HepG2 (cell line): ENCODE results near the gene ZC3H4. TPM values are rescaled to one million over a fixed set of nuclear protein-coding genes. Genes with fewer than 3 reads are reported as not detected.

Experiments
- ATAC-seq: fragments of 200-7000 bp; cut with Tn5 transposase; 3 replicates; pipeline ENCODE4 v1.9.1; 2020; ENCODE audit warnings: mild to moderate bottlenecking, moderate library complexity
- BruUV-seq: library from RNA; stranded (reverse); fragments of 400-500 nt; replicated peaks from 2 replicates; lab custom pipeline; 2021; lab: Mats Ljungman, UMichigan
- CTCF ChIA-PET: fragments of 300-600 bp; formaldehyde crosslinking; extraction: SDS; loops from one replicate; lab custom pipeline; 2021; ENCODE audit warnings: low total read pairs, inconsistent platforms, low intra/inter-chr PET ratio; lab: Yijun Ruan, JAX
- POLR2A ChIA-PET: fragments of 350-600 bp; sonication (Branson Sonifier 250); formaldehyde crosslinking; loops from one replicate; lab custom pipeline; 2020; ENCODE audit warnings: antibody characterized with exemption, inconsistent platforms; lab: Yijun Ruan, JAX
- DNase-seq: peaks from one replicate; pipeline ENCODE4 v3.0.0-alpha.2; 2015; ENCODE audit warnings: low spot score
- FAIRE-seq: peaks from 3 replicates; lab custom pipeline; 2011; peaks lifted over from hg19 to GRCh38; lab: Jason Lieb, UNC
- H2AFZ ChIP-seq: one replicate; pipeline ENCODE4 v1.6.1; 2011; ENCODE audit warnings: low read length, inconsistent platforms
- H3K27ac ChIP-seq: fragments of 300-600 bp; 3 replicates; pipeline ENCODE4 v1.8.0; 2011; ENCODE audit warnings: mixed run types, mild to moderate bottlenecking, mixed read lengths, low read length, inconsistent platforms; ENCODE audit not compliant: insufficient read depth; ENCODE audit errors: extremely low read length
- H3K27me3 ChIP-seq, 2 experiments: fragments of 200-600 bp in 1 of 2; 2 replicates in 1 of 2; 3 replicates in 1 of 2; pipeline versions ENCODE4 v1.6.0 to v1.8.0; 2011; ENCODE audit warnings: low read length in 2 of 2, mild to moderate bottlenecking in 2 of 2, moderate library complexity in 2 of 2, inconsistent platforms in 1 of 2; ENCODE audit not compliant: insufficient read depth in 2 of 2, control insufficient read depth in 1 of 2
- H3K36me3 ChIP-seq, 2 experiments: fragments of 200-600 bp in 1 of 2; replicated peaks in 1 of 2; 2 replicates in 1 of 2; 3 replicates in 1 of 2; pipeline versions ENCODE4 v1.5.1 to v1.8.0; 2011; ENCODE audit warnings: low read length in 2 of 2, inconsistent platforms in 1 of 2; ENCODE audit not compliant: insufficient read depth in 2 of 2, control insufficient read depth in 1 of 2
- H3K4me1 ChIP-seq: 2 replicates; pipeline ENCODE4 v1.5.1; 2012; ENCODE audit warnings: low read length, inconsistent platforms; ENCODE audit not compliant: insufficient read depth
- H3K4me2 ChIP-seq: 2 replicates; pipeline ENCODE4 v1.6.0; 2011; ENCODE audit warnings: low read depth, low read length, inconsistent platforms
- H3K4me3 ChIP-seq, 3 experiments: fragments of 200-600 bp in 1 of 3; sonication (generic), shearing (Covaris generic) in 1 of 3; replicated peaks in 1 of 3; 2 replicates each; pipeline ENCODE4 v1.5.1; 2011 to 2016; ENCODE audit warnings: low read length in 3 of 3, inconsistent platforms in 2 of 3, low read depth in 2 of 3, mild to moderate bottlenecking in 2 of 3, control low read depth in 1 of 3, mixed read lengths in 1 of 3; ENCODE audit not compliant: insufficient read depth in 1 of 3
- H3K79me2 ChIP-seq: one replicate; pipeline ENCODE4 v1.6.1; 2011; ENCODE audit warnings: low read length, inconsistent platforms; ENCODE audit not compliant: insufficient read depth
- H3K9ac ChIP-seq: 2 replicates; pipeline ENCODE4 v1.6.0; 2011; ENCODE audit warnings: mild to moderate bottlenecking, low read depth, low read length, inconsistent platforms; ENCODE audit not compliant: insufficient read depth
- H3K9me3 ChIP-seq: 2 replicates; pipeline ENCODE4 v1.5.1; 2012; ENCODE audit warnings: mild to moderate bottlenecking, low read length
- H4K20me1 ChIP-seq: 2 replicates; pipeline ENCODE4 v1.6.0; 2011; ENCODE audit warnings: inconsistent platforms, mild to moderate bottlenecking, low read length, moderate library complexity; ENCODE audit not compliant: insufficient read depth
- ARID2 ChIP-seq: sonication (generic); formaldehyde crosslinking; IDR thresholded peaks from 2 replicates; pipeline ENCODE4 v1.8.1; 2022; ENCODE audit warnings: mild to moderate bottlenecking, missing genetic modification reagents, borderline replicate concordance
- CBX2 ChIP-seq, 2 experiments: fragments of 200-600 bp in 1 of 2; sonication (generic); formaldehyde crosslinking in 1 of 2; IDR thresholded peaks; 2 replicates each; pipeline versions ENCODE4 v1.7.0 to v1.8.1; 2018 to 2022; ENCODE audit warnings: low read depth in 2 of 2, low read length in 1 of 2, mild to moderate bottlenecking in 1 of 2, missing genetic modification reagents in 1 of 2
- DRAP1 ChIP-seq: IDR thresholded peaks from 2 replicates; pipeline ENCODE4 v1.6.1; 2016; ENCODE audit warnings: missing genetic modification reagents, missing compliant biosample characterization
- EED ChIP-seq: sonication (generic); formaldehyde crosslinking; IDR thresholded peaks from 2 replicates; pipeline ENCODE4 v1.5.0; 2020; ENCODE audit warnings: mild to moderate bottlenecking, missing genetic modification reagents
- FOXP4 ChIP-seq: sonication (generic); formaldehyde crosslinking; IDR thresholded peaks from 2 replicates; pipeline ENCODE4 v1.4.0; 2020; ENCODE audit warnings: missing genetic modification reagents
- HDAC1 ChIP-seq: sonication (generic); formaldehyde crosslinking; IDR thresholded peaks from 2 replicates; pipeline ENCODE4 v1.5.1; 2020; ENCODE audit warnings: mild to moderate bottlenecking, missing genetic modification reagents
- KLF9 ChIP-seq: IDR thresholded peaks from 2 replicates; pipeline ENCODE4 v1.6.1; 2016; ENCODE audit warnings: low read depth
- NR0B2 ChIP-seq: sonication (generic); formaldehyde crosslinking; IDR thresholded peaks from 2 replicates; pipeline ENCODE4 v1.4.0; 2020; ENCODE audit warnings: mild to moderate bottlenecking, missing genetic modification reagents
- RBFOX2 ChIP-seq: fragments of 200-400 bp; formaldehyde crosslinking; IDR thresholded peaks from 2 replicates; pipeline ENCODE4 v1.6.1; 2017; ENCODE audit warnings: low read depth, mild to moderate bottlenecking, low read length
- SNRNP70 ChIP-seq: fragments of 200-400 bp; formaldehyde crosslinking; IDR thresholded peaks from 2 replicates; pipeline ENCODE4 v1.6.1; 2017; ENCODE audit warnings: mild to moderate bottlenecking, low read depth, low read length, moderate library complexity
- TOE1 ChIP-seq: sonication (generic); formaldehyde crosslinking; IDR thresholded peaks from 2 replicates; pipeline ENCODE4 v1.4.0; 2020; ENCODE audit warnings: mild to moderate bottlenecking, missing genetic modification reagents
- ZBTB7A ChIP-seq: sonication (generic); formaldehyde crosslinking; IDR thresholded peaks from 2 replicates; pipeline ENCODE4 v1.8.0; 2022; ENCODE audit warnings: mild to moderate bottlenecking, missing genetic modification reagents
- ZNF280B ChIP-seq: sonication (generic); formaldehyde crosslinking; IDR thresholded peaks from 2 replicates; pipeline ENCODE4 v1.5.0; 2020; ENCODE audit warnings: missing genetic modification reagents, mild to moderate bottlenecking, borderline replicate concordance
- ZNF296 ChIP-seq: sonication (generic); formaldehyde crosslinking; conservative IDR thresholded peaks from 2 replicates; pipeline ENCODE4 v1.5.0; 2020; ENCODE audit warnings: mild to moderate bottlenecking, missing genetic modification reagents
- ZNF652 ChIP-seq: IDR thresholded peaks from 2 replicates; pipeline ENCODE4 v1.6.1; 2016; ENCODE audit warnings: low read depth, borderline replicate concordance
- ZNF768 ChIP-seq: sonication (generic); formaldehyde crosslinking; IDR thresholded peaks from 2 replicates; pipeline ENCODE4 v1.4.0; 2020; ENCODE audit warnings: missing genetic modification reagents
- WGBS: methylation state at CpG from one replicate; pipeline ENCODE4 v1.1.6; 2017; ENCODE audit warnings: low lambda C conversion rate; 5-methylcytosine and 5-hydroxymethylcytosine counted together
- in situ Hi-C: cut with HindIII; loops from 2 replicates; pipeline ENCODE4 v1.10.0; 2017; ENCODE audit warnings: low pct_unique_long_range_greater_than_20kb; ENCODE audit not compliant: extremely low pct_ligation_motif_present
- intact Hi-C: fragments of 100-400 bp; cut with micrococcal nuclease; formaldehyde crosslinking; loops from one replicate; pipeline ENCODE4 v1.10.0; 2022; ENCODE audit not compliant: unreplicated experiment
- polyA plus RNA-seq, 8 experiments: library from polyadenylated mRNA; depleted of rRNA in 3 of 8; stranded (reverse) in 7 of 8; unstranded in 1 of 8; fragments of >200 nt; fragmentation: Illumina TruSeq in 4 of 8; extraction: Trizol in 4 of 8; gene quantifications; 2 replicates each; pipeline versions ENCODE4 v1.2.1 to v1.2.3, GENCODE V29; 2011 to 2016; ENCODE audit warnings: low read depth in 4 of 8, missing spikeins in 1 of 8, mixed read lengths in 1 of 8; ENCODE audit not compliant: insufficient read depth in 1 of 8
- total RNA-seq, 5 experiments: library from RNA; depleted of rRNA; stranded (reverse); fragments of >200 nt; fragmentation: Illumina TruSeq; extraction: Trizol; gene quantifications; 2 replicates each; pipeline ENCODE4 v1.2.3, GENCODE V29; 2016; ENCODE audit warnings: low read depth in 1 of 5
- TF ChIP-seq, protein P1 (sequence below): sonication (generic); formaldehyde crosslinking; IDR thresholded peaks from 2 replicates; pipeline ENCODE4 v1.5.0; 2020; ENCODE audit warnings: missing genetic modification reagents

The ZC3H4 gene
- total and polyA plus RNA-seq, 2 of the 13 experiments (the other 11 are each of a cell fraction or from before 2014, with no cell fraction given): 1.8 to 10.7 TPM

GRCh38 chr19:47111682-47112165, 1.9 kb downstream of the ZC3H4 start:
- H2AFZ ChIP-seq: no peak overlapping the region
- H3K9ac ChIP-seq: peak overlapping the region; percentile 100
- H3K36me3 ChIP-seq: peaks cover 0 to 1% of the 10 kb centered on the region in 2 experiments; a peak in 1 of 5 replicates
- ChIA-PET POLR2A (interaction anchor here (2.7 to 11.5 kb wide), 5 partner anchors 9 to 145 kb away, joined by 22 to 456 read pairs (median 46); partner anchors contain the start of genes CCDC9 and SAE1), CTCF (no interaction called here)
- FAIRE-seq (no peak), ATAC-seq (no peak), DNase-seq (no peak)
- in situ Hi-C loops: no loop called here
- 0% methylated on average over 2 of the region's 24 CpGs for WGBS
- TSS peak; percentile 37 for BruUV-seq
- peak overlapping the region; percentile 85 to 94 (median 88) for H3K4me3 ChIP-seq
- no peaks in the 10 kb centered on the region; a peak in 1 of 5 replicates for H3K27me3 ChIP-seq
- intact Hi-C loops: no loop called here
- H3K79me2 ChIP-seq: peaks cover 43% of the 10 kb centered on the region
- no peaks in the 10 kb centered on the region; the same call in 1 of the 2 replicates for H4K20me1 ChIP-seq
- no peaks in the 10 kb centered on the region for H3K9me3 ChIP-seq
- H3K4me2 ChIP-seq: peak overlapping the region; percentile 97
- peak overlapping the region; percentile 100 for H3K27ac ChIP-seq
- peaks cover 53% of the 10 kb centered on the region for H3K4me1 ChIP-seq
- no peak for TF ChIP-seq ZNF280B (CRISPR knock-in tag)
- TF ChIP-seq ZBTB7A (CRISPR knock-in tag): peak; percentile 84; the same call in 1 of the 2 replicates
- TF ChIP-seq DRAP1 (CRISPR knock-in tag): no peak
- TF ChIP-seq CBX2 (IDR thresholded peaks at IDR 0.05; ENCODE audit: low read depth, low read length): no peak
- TF ChIP-seq CBX2 (CRISPR knock-in tag; IDR thresholded peaks at IDR 0.05; ENCODE audit: low read depth): no peak
- no peak for TF ChIP-seq EED (CRISPR knock-in tag)
- no peak for TF ChIP-seq NR0B2
- peak; percentile 29 for TF ChIP-seq HDAC1
- TF ChIP-seq KLF9 (CRISPR knock-in tag): no peak
- no peak for TF ChIP-seq SNRNP70
- no peak for TF ChIP-seq TOE1 (CRISPR knock-in tag)
- TF ChIP-seq ARID2 (CRISPR knock-in tag): no peak
- TF ChIP-seq RBFOX2: no peak
- TF ChIP-seq, protein P1, sequence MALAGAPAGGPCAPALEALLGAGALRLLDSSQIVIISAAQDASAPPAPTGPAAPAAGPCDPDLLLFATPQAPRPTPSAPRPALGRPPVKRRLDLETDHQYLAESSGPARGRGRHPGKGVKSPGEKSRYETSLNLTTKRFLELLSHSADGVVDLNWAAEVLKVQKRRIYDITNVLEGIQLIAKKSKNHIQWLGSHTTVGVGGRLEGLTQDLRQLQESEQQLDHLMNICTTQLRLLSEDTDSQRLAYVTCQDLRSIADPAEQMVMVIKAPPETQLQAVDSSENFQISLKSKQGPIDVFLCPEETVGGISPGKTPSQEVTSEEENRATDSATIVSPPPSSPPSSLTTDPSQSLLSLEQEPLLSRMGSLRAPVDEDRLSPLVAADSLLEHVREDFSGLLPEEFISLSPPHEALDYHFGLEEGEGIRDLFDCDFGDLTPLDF (CRISPR knock-in tag): peak; percentile 59; the same call in 1 of the 2 replicates
- no peak for TF ChIP-seq FOXP4 (CRISPR knock-in tag)
- TF ChIP-seq ZNF768 (CRISPR knock-in tag): no peak
- no peak for TF ChIP-seq ZNF296 (CRISPR knock-in tag)
- TF ChIP-seq ZNF652 (CRISPR knock-in tag): no peak
